RWPE2 (cell line): ENCODE data around the gene TIPARP.
A peak's percentile ranks its signal among the peaks of the same experiment; 100 is the strongest.

Experiments used
- ATAC-seq: fragments of 200-7000 bp; cut with Tn5 transposase; 3 replicates; pipeline ENCODE4 v1.9.1; 2021; ENCODE audit warnings: low read depth
- DNase-seq: peaks from one replicate; pipeline ENCODE4 v3.0.0-alpha.2; 2020; ENCODE audit warnings: low spot score
- H3K27ac ChIP-seq: fragments of 450-650 bp; 2 replicates; pipeline ENCODE4 v1.5.1; 2017; ENCODE audit warnings: mild to moderate bottlenecking; ENCODE audit not compliant: poor library complexity, severe bottlenecking
- H3K27me3 ChIP-seq: fragments of 250-450 bp; sonication (Bioruptor Pico); 2 replicates; pipeline ENCODE4 v1.5.1; 2021; ENCODE audit warnings: mild to moderate bottlenecking, moderate library complexity; ENCODE audit not compliant: insufficient read depth, poor library complexity, severe bottlenecking
- H3K36me3 ChIP-seq: fragments of 250-450 bp; sonication (Bioruptor Pico); 2 replicates; pipeline ENCODE4 v1.5.1; 2020; ENCODE audit warnings: low read depth, mild to moderate bottlenecking, moderate library complexity
- H3K4me1 ChIP-seq: fragments of 250-450 bp; sonication (Bioruptor Pico); 2 replicates; pipeline ENCODE4 v1.5.1; 2021; ENCODE audit warnings: mild to moderate bottlenecking, moderate library complexity; ENCODE audit not compliant: insufficient read depth, poor library complexity, severe bottlenecking
- H3K4me3 ChIP-seq: fragments of 250-450 bp; sonication (Bioruptor Pico); 2 replicates; pipeline ENCODE4 v1.5.1; 2021; ENCODE audit warnings: mild to moderate bottlenecking, moderate library complexity; ENCODE audit not compliant: severe bottlenecking
- H3K9me3 ChIP-seq: fragments of 250-450 bp; sonication (Bioruptor Pico); 2 replicates; pipeline ENCODE4 v1.5.1; 2021; ENCODE audit warnings: mild to moderate bottlenecking, moderate library complexity; ENCODE audit not compliant: severe bottlenecking
- CTCF ChIP-seq: fragments of 450-650 bp; IDR thresholded peaks from one replicate; pipeline ENCODE4 v1.5.1; 2017; ENCODE audit warnings: mild to moderate bottlenecking, moderate library complexity; ENCODE audit not compliant: poor library complexity, severe bottlenecking

TIPARP gene

DNA sequence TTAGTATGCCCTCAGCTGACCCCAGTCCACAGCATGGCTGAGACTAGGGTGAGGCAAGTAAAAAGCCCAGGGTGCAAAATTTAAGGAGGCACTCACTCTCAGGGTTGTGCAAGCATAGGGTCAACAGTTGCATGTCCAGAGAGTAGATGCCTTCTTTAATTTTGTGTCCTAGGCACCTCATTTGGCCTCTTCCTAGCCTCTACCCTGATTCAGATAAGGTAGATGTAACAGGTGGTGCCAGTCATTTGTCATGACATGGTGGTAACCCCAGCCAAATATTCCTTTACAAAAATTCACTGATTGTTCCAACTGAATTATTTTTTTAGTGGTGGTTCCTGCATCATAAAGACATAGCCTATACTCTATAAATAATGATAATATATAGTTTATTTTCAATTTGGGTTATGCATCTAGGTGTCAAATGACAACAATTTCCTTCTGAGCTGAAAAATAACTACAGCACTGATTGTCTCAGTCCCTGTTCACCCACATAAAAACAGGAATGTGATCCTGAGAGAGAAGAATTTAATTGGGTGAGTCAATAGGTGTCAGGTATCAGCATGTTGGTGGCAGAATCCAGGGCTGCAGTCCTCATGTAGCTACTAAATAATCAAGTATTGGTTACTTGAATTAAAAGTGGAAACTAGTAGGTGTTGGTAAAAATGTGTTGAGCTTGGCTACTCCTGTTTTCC lies 44.2 kb upstream of the TIPARP start:
- DNase-seq (no peak), ATAC-seq (peak; percentile 90)
- no peak overlapping the region for H3K4me3 ChIP-seq
- peaks cover 35% of the 10 kb centered on the region for H3K4me1 ChIP-seq
- H3K9me3 ChIP-seq: no peaks in the 10 kb centered on the region
- TF ChIP-seq CTCF: no peak
- no peaks in the 10 kb centered on the region for H3K36me3 ChIP-seq
- H3K27ac ChIP-seq: peak overlapping the region; percentile 65
- no peaks in the 10 kb centered on the region for H3K27me3 ChIP-seq

- TF ChIP-seq CTCF: no peak
- DNase-seq: no peak
- H3K4me1 ChIP-seq: peaks cover 35% of the 10 kb centered on the region
Observed at GRCh38 chr3:156630773-156631093, 43.7 kb upstream of the TIPARP start.

GRCh38 chr3:156631323-156631722 lies 43.1 kb upstream of the TIPARP start:
- ATAC-seq (0 out of 3 replicates have a peak, but pooled peaks have one; percentile 17), DNase-seq (no peak)
- H3K27ac ChIP-seq: peak overlapping the region; percentile 65

More at GRCh38 chr3:156630773-156631093, 43.7 kb upstream of the TIPARP start:
- no peaks in the 10 kb centered on the region for H3K36me3 ChIP-seq
- no peak overlapping the region for H3K4me3 ChIP-seq
- H3K27me3 ChIP-seq: no peaks in the 10 kb centered on the region
- H3K27ac ChIP-seq: peak overlapping the region; percentile 65
- ATAC-seq: peak; percentile 47
- no peaks in the 10 kb centered on the region for H3K9me3 ChIP-seq

GRCh38 chr3:156632601-156633000 lies 41.8 kb upstream of the TIPARP start:
- H3K4me3 ChIP-seq: no peak overlapping the region
- TF ChIP-seq CTCF: no peak
- H3K4me1 ChIP-seq: peaks cover 34% of the 10 kb centered on the region

More at GRCh38 chr3:156631323-156631722, 43.1 kb upstream of the TIPARP start:
- no peaks in the 10 kb centered on the region for H3K27me3 ChIP-seq
- TF ChIP-seq CTCF: no peak
- H3K4me3 ChIP-seq: no peak overlapping the region
- H3K36me3 ChIP-seq: no peaks in the 10 kb centered on the region
- peaks cover 35% of the 10 kb centered on the region for H3K4me1 ChIP-seq
- no peaks in the 10 kb centered on the region for H3K9me3 ChIP-seq

DNA sequence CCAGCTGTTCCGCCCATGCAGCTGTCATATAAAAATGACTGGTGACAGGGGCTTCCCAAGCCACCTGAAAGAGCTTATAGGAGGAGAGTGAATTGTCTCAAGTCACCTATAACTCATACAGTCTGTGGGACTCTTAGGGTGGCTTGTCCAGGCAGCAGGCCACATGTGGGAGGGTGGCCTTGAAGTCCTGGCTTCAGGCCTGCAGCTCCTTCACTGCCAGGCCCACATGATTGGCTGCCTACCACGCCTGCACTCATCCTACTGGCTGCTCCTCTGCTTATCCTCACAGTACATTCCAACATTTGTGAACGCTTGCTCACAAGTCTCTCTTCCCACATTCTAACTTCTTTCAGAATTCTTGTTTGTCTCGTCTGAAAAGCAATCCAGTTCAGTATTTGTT lies 41.1 kb upstream of the TIPARP start:
- H3K9me3 ChIP-seq: no peaks in the 10 kb centered on the region
- no peak for TF ChIP-seq CTCF
- ATAC-seq (no peak), DNase-seq (no peak)
- H3K27me3 ChIP-seq: no peaks in the 10 kb centered on the region
- no peak overlapping the region for H3K27ac ChIP-seq
- peaks cover 27% of the 10 kb centered on the region for H3K4me1 ChIP-seq
- no peak overlapping the region for H3K4me3 ChIP-seq
- no peaks in the 10 kb centered on the region for H3K36me3 ChIP-seq

More at GRCh38 chr3:156632601-156633000, 41.8 kb upstream of the TIPARP start:
- Histone ChIP-seq H3K9me3 (no peaks in the 10 kb centered on the region), H3K36me3 (no peaks in the 10 kb centered on the region), H3K27ac (no peak overlapping the region), H3K27me3 (no peaks in the 10 kb centered on the region)
- ATAC-seq: no peak
- DNase-seq: no peak
